HFFc6 (cell line): ENCODE results near the gene BFSP2. TPM values are rescaled to one million over a fixed set of nuclear protein-coding genes. Genes with fewer than 3 reads are reported as not detected.
"Not testable (repeated sequence)": the region's sequence is repeated elsewhere in the genome, so short reads cannot be mapped to it uniquely, and the experiment has no call there.

ENCODE experiments used
- DNase-seq: peaks from one replicate; pipeline ENCODE4 v3.0.0-alpha.2; 2018
- H3K27ac Mint-ChIP-seq: 2 replicates; pipeline ENCODE4 v1.8.0; 2020; ENCODE audit warnings: mild to moderate bottlenecking, mixed read lengths
- H3K27me3 Mint-ChIP-seq: 2 replicates; pipeline ENCODE4 v1.8.0; 2021; ENCODE audit warnings: mild to moderate bottlenecking, moderate library complexity, mixed read lengths; ENCODE audit not compliant: insufficient read depth
- H3K36me3 Mint-ChIP-seq: 2 replicates; pipeline ENCODE4 v1.8.0; 2021; ENCODE audit warnings: low read depth, mixed read lengths
- H3K4me1 Mint-ChIP-seq: 2 replicates; pipeline ENCODE4 v1.8.0; 2020; ENCODE audit warnings: low read depth, mixed read lengths
- H3K4me3 Mint-ChIP-seq: 2 replicates; pipeline ENCODE4 v1.8.0; 2020; ENCODE audit warnings: mild to moderate bottlenecking, moderate library complexity, mixed read lengths
- H3K9me3 Mint-ChIP-seq: 2 replicates; pipeline ENCODE4 v1.8.0; 2020; ENCODE audit warnings: mild to moderate bottlenecking, mixed read lengths
- total RNA-seq, 6 experiments: library from RNA; stranded (reverse); fragmentation: NEBNext Ultra II Directional; extraction: Animal tissue kit (Norgen Biotek cat#: 25700); gene quantifications; 2 replicates in 1 of 6; 3 replicates in 5 of 6; pipeline ENCODE4 v1.2.3, GENCODE V29; 2021
- TF ChIP-seq, protein P1 (sequence below): fragments of 200-600 bp; sonication (generic); IDR thresholded peaks from 2 replicates; pipeline ENCODE4 v1.5.0; 2021; ENCODE audit warnings: antibody characterized with exemption, mild to moderate bottlenecking

The BFSP2 gene
- total RNA-seq, 6 experiments from 2014 or later, result not detected

DNA sequence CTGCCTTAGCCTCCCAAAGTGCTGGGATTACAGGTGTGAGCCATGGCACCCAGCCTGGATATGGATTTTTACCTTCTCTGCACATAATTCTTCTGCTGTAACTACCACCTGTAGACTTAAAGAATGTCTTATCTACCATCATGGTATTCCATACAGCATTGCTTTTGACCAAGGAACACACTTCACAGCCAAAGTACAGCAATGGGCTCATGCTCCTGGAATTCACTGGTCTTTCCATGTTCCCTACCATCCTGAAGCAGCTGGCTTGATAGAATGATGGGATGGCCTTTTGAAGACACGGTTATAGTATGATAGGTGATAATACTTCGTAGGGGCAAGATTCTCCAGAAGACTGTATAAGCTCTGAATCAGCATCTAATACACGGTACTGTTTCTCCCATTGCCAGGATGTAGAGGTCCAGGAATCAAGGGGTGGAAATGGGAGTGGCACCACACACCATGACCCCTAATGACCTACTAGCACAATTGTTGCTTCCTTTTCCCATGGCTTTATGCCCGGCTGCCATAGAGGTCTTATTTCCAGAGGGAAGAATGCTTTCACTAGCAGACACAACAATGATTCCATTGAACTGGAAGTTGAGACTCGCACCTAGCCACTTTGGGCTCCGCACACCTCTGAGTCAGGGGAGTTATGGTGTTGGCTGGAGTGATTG is 112.7 kb downstream of the BFSP2 start:
- Mint-ChIP-seq H3K27me3 (no peaks in the 10 kb centered on the region), H3K4me1 (no peaks in the 10 kb centered on the region), H3K9me3 (no peaks in the 10 kb centered on the region), H3K36me3 (no peaks in the 10 kb centered on the region), H3K27ac (no peak overlapping the region), H3K4me3 (no peak overlapping the region)
- DNase-seq, result no peak
- TF ChIP-seq, protein P1, sequence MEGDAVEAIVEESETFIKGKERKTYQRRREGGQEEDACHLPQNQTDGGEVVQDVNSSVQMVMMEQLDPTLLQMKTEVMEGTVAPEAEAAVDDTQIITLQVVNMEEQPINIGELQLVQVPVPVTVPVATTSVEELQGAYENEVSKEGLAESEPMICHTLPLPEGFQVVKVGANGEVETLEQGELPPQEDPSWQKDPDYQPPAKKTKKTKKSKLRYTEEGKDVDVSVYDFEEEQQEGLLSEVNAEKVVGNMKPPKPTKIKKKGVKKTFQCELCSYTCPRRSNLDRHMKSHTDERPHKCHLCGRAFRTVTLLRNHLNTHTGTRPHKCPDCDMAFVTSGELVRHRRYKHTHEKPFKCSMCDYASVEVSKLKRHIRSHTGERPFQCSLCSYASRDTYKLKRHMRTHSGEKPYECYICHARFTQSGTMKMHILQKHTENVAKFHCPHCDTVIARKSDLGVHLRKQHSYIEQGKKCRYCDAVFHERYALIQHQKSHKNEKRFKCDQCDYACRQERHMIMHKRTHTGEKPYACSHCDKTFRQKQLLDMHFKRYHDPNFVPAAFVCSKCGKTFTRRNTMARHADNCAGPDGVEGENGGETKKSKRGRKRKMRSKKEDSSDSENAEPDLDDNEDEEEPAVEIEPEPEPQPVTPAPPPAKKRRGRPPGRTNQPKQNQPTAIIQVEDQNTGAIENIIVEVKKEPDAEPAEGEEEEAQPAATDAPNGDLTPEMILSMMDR, result no peak

DNA sequence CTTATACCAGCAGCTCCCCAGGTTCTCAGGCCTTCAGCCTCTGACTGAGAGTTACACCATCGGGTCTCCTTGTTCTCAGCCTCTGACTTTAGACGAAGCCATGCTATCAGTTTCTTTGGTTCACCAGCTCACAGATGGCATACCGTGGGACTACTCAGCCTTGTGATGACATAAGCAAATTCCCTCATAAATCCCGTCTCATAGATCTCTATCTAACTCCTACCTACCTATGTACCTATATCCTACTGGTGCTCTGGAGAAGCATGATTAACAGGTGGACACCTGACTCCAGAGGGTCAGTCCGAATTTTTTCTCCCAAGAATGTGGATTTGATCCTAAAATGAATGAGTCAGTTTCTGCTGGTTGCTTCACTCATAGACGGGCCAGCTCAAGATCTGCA is 114.6 kb downstream of the BFSP2 start:
- Mint-ChIP-seq H3K27ac (no peak overlapping the region), H3K27me3 (no peaks in the 10 kb centered on the region; the same call in 1 of the 2 replicates), H3K4me1 (no peaks in the 10 kb centered on the region), H3K9me3 (no peaks in the 10 kb centered on the region), H3K4me3 (no peak overlapping the region), H3K36me3 (no peaks in the 10 kb centered on the region)
- TF ChIP-seq, protein P1, result no peak
- DNase-seq, result no peak

GRCh38 chr3:133515127-133515526 is 115.3 kb downstream of the BFSP2 start:
- H3K9me3 Mint-ChIP-seq, result no peaks in the 10 kb centered on the region
- no peak overlapping the region for H3K4me3 Mint-ChIP-seq
- H3K27ac Mint-ChIP-seq, result no peak overlapping the region
- no peaks in the 10 kb centered on the region for H3K4me1 Mint-ChIP-seq
- TF ChIP-seq, protein P1, result no peak
- H3K27me3 Mint-ChIP-seq, result no peaks in the 10 kb centered on the region; the same call in 1 of the 2 replicates
- no peak for DNase-seq
- no peaks in the 10 kb centered on the region for H3K36me3 Mint-ChIP-seq

- TF ChIP-seq, protein P1, result no peak
- Mint-ChIP-seq H3K27ac (no peak overlapping the region), H3K36me3 (no peaks in the 10 kb centered on the region)
These were observed 120.4 kb downstream of the BFSP2 start for GRCh38 chr3:133520286-133520685.

GRCh38 chr3:133520938-133521337 is 121.1 kb downstream of the BFSP2 start:
- H3K4me3 Mint-ChIP-seq, H3K9me3 Mint-ChIP-seq, H3K36me3 Mint-ChIP-seq, DNase-seq, H3K27me3 Mint-ChIP-seq, H3K27ac Mint-ChIP-seq, H3K4me1 Mint-ChIP-seq: not testable (repeated sequence)

More at GRCh38 chr3:133520286-133520685, 120.4 kb downstream of the BFSP2 start:
- Mint-ChIP-seq H3K4me3 (no peak overlapping the region), H3K27me3 (peaks cover 3% of the 10 kb centered on the region), H3K4me1 (no peaks in the 10 kb centered on the region), H3K9me3 (no peaks in the 10 kb centered on the region)
- no peak for DNase-seq

DNA sequence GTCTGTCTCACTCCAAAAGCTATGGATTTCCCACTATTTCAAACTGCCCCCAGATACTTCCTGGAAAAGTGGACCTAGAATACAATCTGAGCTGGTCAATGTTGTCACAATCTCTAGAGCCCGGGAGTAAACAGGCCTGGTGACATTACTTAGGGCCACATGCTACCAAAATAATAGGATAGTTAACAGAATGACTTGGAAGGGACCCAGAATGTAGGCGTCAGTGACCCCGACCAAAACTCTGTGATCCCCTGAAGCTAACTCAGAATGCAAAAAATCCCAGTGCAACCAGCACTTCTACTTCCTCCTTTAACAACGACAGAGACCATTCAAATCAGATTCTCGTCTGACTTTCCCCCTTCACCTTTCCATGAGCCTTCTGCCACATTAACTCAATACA is 122.1 kb downstream of the BFSP2 start:
- Mint-ChIP-seq H3K36me3 (no peaks in the 10 kb centered on the region), H3K9me3 (no peaks in the 10 kb centered on the region), H3K27me3 (peaks cover 3% of the 10 kb centered on the region), H3K4me3 (no peak overlapping the region), H3K27ac (no peak overlapping the region), H3K4me1 (peaks cover 3% of the 10 kb centered on the region)
- TF ChIP-seq, protein P1, result no peak
- DNase-seq, result no peak

DNA sequence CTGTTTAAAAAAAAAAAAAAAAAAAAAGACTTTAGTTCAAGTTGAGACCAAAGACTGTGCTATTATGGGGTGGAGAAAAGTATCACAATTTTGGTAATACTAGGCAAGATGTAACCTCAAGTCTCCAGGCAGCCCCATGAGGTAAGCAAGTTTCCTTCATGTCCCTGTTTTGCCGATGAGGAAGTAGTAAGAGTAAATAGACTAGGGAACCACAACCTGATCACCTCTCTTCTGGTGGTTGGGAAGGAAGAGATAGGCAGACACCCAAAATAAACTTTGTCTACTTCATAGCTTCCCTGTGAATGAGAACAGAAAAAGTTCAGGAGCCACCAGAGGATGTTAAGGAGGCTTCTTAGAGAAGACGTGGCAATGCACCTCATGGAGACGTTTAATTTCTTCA is 123.9 kb downstream of the BFSP2 start:
- not testable (repeated sequence) for DNase-seq, H3K9me3 Mint-ChIP-seq, H3K27me3 Mint-ChIP-seq, H3K4me3 Mint-ChIP-seq, H3K36me3 Mint-ChIP-seq, H3K27ac Mint-ChIP-seq
- H3K4me1 Mint-ChIP-seq, result peaks cover 10% of the 10 kb centered on the region
